Right lobe of liver (tissue), 4 donors: ENCODE measurements around the gene TBXAS1.

Experiments used
- POLR2A ChIP-seq: fragments of 450-650 bp; IDR thresholded peaks from one replicate; pipeline ENCODE4 v1.6.1; 2017; ENCODE audit warnings: antibody characterized with exemption, mild to moderate bottlenecking
- TF ChIP-seq, protein P1 (sequence below), 4 donors: fragments of 200-600 bp in 3 of 4; fragments of 450-650 bp in 1 of 4; IDR thresholded peaks; one replicate each; pipeline versions ENCODE4 v1.5.1 to v1.8.0; 2016 to 2022; ENCODE audit warnings: antibody characterized with exemption in 4 of 4, mild to moderate bottlenecking in 2 of 4
- donor health status: DM: no; HTN: no; CAD: no.
- donor health status: DM: no; HTN: no; CAD: no.
- donor health status: DM: no; HTN: yes; CAD: no.

DNA sequence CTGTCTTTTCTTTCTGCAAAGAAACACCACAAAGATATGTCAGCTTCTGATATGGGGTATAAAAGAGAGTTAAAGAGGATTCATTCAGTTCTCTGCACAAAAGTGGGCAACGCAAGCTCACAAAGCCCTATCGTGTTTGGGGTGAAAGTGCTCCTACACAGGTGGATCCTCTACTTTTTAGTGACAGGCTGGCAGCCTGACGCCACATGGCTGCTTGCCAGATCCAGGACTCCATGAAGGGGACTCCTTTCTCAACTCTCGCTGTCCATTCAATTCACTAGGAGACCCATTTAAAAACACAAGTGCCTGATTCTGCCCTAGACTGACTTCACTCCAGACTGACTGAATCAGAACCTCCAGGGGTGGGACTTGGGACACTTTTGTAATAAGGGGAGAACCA lies 225.7 kb downstream of the TBXAS1 start:
- TF ChIP-seq, protein P1, sequence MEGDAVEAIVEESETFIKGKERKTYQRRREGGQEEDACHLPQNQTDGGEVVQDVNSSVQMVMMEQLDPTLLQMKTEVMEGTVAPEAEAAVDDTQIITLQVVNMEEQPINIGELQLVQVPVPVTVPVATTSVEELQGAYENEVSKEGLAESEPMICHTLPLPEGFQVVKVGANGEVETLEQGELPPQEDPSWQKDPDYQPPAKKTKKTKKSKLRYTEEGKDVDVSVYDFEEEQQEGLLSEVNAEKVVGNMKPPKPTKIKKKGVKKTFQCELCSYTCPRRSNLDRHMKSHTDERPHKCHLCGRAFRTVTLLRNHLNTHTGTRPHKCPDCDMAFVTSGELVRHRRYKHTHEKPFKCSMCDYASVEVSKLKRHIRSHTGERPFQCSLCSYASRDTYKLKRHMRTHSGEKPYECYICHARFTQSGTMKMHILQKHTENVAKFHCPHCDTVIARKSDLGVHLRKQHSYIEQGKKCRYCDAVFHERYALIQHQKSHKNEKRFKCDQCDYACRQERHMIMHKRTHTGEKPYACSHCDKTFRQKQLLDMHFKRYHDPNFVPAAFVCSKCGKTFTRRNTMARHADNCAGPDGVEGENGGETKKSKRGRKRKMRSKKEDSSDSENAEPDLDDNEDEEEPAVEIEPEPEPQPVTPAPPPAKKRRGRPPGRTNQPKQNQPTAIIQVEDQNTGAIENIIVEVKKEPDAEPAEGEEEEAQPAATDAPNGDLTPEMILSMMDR (IDR thresholded peaks at IDR 0.05) = no peak
- no peak for TF ChIP-seq POLR2A
